IPS-18c (cell line): Measurements from ENCODE around the gene GAB2.
"Not testable (repeated sequence)": the region's sequence is repeated elsewhere in the genome, so short reads cannot be mapped to it uniquely, and the experiment has no call there.

Experiments used
- H3K4me3 ChIP-seq: 2 replicates; pipeline ENCODE4 v1.7.0; 2013; ENCODE audit warnings: low read depth, mild to moderate bottlenecking, low read length, moderate library complexity; ENCODE audit not compliant: insufficient read depth
- H3K9me3 ChIP-seq: one replicate; pipeline ENCODE4 v1.6.1; 2013; ENCODE audit warnings: mild to moderate bottlenecking, low read length, moderate library complexity; ENCODE audit not compliant: control insufficient read depth, insufficient read depth

Gene GAB2

DNA sequence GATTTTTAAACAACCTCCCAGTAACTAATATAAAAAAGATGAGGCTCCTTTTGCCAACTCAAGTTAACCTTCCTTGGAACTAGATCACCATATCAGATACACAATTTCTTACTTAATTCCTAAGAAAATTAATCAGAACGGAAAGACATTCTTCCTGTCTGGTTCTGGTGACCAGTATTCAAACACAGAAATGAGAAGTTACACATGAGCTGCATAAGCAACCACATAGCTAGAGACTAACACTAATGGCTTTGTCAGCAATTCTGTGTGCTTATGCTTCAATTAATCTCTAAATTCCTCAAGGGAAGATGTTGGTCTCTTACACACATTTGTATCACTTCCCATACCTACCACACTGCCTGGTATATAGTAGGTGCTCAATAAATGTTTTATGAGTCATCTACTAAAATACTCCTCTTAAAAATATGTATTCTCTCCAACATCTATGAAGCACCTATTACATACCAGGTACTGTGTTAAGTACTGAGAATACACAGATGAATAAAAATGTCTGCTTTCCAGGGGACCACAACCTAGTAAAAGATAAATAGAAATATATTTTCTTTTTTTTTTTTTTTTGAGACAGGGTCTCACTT lies 54.5 kb downstream of the GAB2 start:
- Histone ChIP-seq H3K9me3 (no peaks in the 10 kb centered on the region), H3K4me3 (no peak overlapping the region)

DNA sequence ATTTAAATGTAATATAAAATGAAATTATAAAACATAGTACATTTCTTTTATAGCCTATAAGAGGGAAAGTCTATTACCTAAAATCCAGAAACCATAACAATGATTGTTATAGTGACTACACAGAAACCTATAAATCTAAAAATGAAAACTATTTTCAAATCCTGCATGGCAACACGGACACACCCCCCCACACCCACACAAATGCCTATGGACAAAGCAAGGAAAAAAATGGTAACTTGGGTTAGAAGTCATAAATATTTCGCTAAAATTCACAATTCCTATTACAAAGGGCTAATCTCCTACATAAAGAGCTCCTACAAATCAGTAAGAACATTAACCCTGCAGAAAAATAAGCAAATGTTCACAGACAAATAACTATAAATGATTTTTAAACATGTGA lies 56.4 kb downstream of the GAB2 start:
- Histone ChIP-seq H3K4me3 (no peak overlapping the region), H3K9me3 (no peaks in the 10 kb centered on the region)

DNA sequence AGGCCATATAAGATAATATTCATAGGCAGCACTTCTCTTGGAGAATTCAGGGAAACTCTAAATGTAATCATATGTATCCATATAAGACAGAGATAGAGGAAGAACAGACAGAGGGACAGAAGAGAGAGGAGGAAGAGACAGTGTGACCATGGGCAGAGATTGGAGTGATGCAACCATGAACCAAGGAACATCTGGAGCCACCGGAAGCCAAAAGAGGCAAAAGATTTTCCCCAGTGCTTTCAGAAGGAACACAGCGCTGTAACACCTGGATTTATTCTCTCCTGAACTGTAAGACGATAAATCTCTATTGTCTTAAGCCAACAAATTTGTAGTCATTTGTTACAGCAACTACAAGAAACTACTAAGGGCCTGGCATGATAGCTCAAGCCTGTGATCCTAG lies 57.7 kb downstream of the GAB2 start:
- no peaks in the 10 kb centered on the region for H3K9me3 ChIP-seq
- no peak overlapping the region for H3K4me3 ChIP-seq

DNA sequence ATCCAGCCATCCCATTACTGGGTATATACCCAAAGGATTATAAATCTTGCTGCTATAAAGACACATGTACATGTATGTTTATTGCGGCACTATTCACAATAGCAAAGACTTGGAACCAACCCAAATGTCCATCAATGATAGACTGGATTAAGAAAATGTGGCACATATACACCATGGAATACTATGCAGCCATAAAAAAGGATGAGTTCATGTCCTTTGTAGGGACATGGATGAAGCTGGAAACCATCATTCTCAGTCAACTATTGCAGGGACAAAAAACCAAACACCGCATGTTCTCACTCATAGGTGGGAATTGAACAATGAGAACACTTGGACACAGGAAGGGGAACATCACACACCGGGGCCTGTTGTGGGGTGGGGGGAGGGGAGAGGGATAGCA lies 59.7 kb downstream of the GAB2 start:
- H3K4me3 ChIP-seq, H3K9me3 ChIP-seq: not testable (repeated sequence)

DNA sequence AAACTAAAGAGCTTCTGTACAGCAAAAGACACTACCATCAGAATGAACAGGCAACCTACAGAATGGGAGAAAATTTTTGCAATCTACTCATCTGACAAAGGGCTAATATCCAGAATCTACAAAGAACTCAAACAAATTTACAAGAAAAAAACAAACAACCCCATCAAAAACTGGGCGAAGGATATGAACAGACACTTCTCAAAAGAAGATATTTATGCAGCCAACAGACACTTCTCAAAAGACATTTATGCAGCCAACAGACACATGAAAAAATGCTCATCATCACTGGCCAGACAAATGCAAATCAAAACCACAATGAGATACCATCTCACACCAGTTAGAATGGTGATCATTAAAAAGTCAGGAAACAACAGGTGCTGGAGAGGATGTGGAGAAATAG lies 60.2 kb downstream of the GAB2 start:
- H3K9me3 ChIP-seq, H3K4me3 ChIP-seq: not testable (repeated sequence)

DNA sequence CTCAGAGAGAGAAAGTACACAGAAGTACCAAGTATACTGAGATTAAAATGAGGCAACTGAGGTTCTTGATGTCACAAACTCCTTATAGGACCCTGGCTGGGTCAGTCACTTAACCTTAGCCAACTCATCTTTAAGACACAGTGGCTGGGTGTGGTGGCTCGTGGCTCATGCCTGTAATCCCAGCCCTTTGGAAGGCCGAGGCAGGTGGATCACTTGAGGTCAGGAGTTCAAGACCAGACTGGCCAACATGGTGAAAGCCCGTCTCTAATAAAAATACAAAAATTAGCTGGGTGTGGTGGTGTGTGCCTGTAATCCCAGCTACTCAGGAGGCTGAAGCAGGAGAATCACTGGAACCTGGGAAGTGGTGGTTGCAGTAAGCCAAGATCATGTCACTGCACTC lies 61.9 kb downstream of the GAB2 start:
- H3K4me3 ChIP-seq, H3K9me3 ChIP-seq: not testable (repeated sequence)

DNA sequence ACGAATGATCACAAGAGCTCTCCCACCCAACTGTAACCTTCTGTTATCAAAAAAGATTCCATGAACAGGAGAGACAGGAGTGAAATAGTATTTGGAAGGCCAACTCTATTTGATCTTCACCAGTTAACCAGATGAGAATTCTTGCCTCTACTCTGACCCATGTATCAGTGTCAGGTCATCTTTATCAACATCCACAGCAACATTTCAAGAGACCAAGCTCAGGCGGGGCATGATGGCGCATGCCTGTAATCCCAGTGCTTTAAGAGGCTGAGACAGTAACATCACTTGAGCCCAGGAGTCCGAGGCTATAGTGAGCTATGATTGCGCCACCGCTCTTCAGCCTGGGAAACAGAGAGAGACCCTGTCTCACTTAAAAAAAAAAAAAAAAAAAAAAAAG lies 62.3 kb downstream of the GAB2 start:
- no peak overlapping the region for H3K4me3 ChIP-seq
- no peaks in the 10 kb centered on the region for H3K9me3 ChIP-seq

DNA sequence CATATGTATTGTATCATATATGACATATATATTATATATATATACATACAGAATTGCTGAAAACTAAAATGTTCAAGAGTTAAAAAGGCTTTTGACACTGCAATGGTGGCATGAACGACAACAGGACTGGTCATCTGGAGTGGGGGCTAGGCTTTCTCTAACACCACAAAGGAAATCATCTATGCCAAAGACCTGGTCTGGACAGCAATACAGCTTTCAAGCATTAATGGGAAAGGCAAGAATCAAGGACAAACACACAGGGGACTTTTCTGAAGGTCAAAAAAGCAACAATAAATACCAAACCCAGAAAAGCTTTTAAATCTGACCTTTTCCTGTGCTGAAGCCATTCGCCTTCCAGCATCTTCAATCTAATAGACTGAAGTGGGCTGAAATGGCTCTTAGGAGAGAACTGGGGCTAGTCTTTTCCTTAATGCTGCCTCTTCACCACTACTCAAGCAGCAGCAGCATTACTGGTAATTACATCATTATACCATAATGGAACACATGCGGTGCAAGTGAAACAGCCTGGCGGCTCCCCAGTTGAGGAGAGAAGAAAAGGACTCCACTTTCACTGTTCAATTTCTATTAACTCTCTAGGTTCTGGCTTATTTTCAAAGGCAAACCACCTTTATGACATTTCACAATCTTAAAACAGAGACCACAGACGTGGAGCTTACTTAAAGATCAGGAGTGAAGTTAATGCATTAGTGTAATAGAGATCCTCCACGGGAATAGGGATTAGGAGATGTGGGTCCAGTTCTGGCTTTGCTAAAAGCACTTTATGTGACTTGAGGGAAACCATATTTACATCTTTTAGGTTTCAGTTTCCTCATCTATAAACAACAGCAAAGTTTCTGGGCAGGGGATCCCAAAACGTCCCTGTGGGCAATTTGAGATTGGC lies 63.0 kb downstream of the GAB2 start:
- Histone ChIP-seq H3K9me3 (no peaks in the 10 kb centered on the region), H3K4me3 (no peak overlapping the region)

DNA sequence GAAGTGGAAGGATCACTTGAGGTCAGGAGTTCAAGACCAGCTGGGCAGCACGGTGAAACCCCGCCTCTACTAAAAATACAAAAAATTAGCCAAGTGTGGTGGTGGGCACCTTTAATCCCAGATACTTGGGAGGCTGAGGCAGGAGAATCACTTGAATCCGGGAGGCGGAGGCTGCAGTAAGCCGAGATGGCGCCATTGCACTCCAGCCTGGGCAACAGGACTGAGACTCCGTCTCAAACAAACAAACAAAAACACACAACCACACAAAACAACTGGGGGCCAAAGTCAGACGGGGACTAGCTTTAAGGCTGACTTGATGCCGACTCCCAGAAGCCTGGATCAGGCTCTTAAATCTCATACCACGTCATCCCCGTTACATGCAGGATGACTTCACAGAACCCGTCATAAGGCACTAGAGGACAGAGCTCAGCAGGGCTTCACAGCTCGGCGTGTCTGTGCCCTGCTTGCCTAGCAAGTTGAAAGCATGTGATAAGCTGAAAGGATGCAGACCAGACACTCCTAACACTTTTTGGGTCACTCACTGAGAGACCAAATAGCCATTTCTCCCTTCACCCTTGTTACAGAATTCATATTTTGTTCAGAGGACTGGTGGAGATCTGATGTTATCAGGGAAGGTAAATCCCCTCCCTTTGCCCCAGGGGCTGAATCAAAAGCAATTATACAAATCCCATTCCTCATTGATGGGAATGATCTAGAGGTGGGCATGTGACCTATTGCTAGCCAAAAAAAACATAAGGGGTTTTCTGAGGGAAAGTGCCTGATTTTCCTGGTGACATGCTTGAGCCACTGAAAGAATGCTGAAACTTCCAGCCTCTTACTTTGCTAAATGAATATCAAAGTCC lies 65.4 kb downstream of the GAB2 start:
- no peaks in the 10 kb centered on the region for H3K9me3 ChIP-seq
- H3K4me3 ChIP-seq, result no peak overlapping the region

DNA sequence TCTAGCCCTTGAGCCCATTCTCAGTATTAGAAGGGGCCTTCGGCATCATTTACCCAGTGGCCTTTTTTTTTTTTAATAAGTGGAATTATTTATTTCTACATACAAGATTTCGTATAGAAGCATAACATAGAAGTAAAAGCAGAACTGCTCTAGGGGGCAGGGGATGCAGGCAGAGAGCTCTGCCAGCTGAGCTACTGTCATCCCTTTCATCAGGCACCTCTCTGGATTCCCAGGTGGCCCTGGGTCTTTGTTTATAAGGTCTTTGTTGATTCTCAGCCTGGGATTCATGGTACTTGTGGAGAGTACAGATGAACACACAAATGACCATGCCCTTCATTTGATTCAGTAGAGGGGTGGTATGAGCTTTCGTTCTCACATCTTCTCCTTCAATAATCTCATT lies 66.4 kb downstream of the GAB2 start:
- H3K4me3 ChIP-seq, result no peak overlapping the region
- no peaks in the 10 kb centered on the region for H3K9me3 ChIP-seq

DNA sequence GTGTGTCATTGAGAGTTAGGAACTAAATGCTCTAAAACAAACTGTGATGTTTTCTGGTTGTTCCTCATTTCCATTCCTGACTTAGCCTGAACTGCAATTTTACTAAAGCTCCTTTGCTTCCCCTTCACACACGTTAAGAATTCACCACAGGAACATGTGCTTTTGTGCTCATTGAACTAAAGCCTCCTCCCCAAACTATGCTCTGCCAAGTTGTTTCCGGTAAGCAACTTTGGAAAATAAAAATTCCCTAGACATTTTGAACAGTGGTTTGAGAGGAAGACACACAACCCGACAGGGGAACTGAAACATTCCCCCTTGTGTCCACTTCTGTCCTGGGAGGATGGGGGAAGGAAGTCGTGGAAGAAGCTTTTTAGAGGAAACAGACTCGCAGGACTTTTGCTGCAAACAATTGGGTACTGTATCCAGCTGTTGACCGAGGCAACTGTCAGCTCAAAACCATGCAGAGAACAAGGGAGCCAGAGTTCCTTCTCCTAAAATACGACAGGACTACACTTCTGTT lies 66.9 kb downstream of the GAB2 start:
- no peaks in the 10 kb centered on the region for H3K9me3 ChIP-seq
- H3K4me3 ChIP-seq, result no peak overlapping the region

DNA sequence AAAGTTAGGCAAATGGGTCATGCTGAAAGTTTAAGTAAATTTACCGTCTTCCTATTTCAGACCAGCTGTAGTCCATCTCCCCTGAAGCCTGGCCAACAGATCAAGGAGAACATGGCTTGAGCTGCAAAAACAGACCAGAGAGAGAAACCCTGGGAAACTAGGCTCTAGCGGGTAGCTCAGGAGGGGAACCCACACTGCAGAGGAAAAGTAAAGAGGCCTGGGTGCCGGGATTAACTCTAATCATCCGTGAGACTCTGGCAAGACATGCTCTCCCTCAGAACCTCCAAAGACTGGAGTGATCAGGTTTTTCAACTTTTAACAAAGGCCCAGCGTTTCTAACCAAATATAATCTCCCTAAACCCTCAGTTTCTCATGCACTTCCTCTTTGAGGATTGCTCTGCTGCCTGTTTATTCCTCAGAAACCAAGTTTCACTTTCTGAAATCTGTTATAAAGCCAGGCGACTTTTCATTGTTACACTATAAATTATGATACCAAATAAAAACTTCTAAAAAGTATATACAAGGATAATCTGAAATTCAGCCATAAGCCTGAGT lies 67.5 kb downstream of the GAB2 start:
- no peaks in the 10 kb centered on the region for H3K9me3 ChIP-seq

DNA sequence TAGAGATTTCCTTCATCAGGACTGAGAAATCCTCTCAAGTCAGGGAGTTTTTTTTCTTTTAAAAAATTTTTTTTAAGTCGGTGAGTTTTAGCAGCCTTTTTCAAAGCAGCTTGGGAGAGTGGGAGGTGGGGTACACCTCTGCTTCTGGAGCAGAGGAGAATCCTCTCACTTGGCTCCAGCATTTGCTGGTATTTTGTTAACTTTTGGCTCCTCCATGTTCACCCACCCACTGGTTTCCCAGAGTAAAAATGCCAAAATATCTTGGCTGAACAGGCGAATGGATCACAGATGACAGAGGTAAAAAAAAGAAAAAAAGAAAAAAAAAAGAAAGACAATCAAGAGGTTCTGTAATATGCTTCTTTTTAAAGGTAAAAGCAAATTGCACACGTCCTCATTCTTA lies 68.0 kb downstream of the GAB2 start:
- Histone ChIP-seq H3K4me3 (no peak overlapping the region), H3K9me3 (no peaks in the 10 kb centered on the region)

More for the DNA sequence above, 67.5 kb downstream of the GAB2 start:
- no peak overlapping the region for H3K4me3 ChIP-seq

DNA sequence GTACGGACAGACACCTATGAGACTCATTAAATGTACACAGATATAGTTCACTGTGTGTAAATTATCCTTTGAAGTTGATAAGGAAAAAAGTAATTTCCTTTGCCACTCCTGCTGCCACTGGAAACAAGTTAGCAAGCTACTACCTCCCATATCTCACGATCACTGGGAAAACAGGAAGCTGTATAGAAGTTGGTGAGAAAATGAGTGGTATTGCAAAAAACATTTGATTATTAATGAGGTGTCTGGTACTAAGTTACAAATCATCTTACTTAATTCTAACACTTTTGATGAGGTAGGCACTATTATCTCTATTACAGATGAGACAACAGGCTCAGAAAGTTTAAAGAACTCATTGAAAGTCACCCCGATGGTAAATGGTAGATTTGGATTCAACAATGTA lies 68.5 kb downstream of the GAB2 start:
- Histone ChIP-seq H3K4me3 (no peak overlapping the region), H3K9me3 (no peaks in the 10 kb centered on the region)

DNA sequence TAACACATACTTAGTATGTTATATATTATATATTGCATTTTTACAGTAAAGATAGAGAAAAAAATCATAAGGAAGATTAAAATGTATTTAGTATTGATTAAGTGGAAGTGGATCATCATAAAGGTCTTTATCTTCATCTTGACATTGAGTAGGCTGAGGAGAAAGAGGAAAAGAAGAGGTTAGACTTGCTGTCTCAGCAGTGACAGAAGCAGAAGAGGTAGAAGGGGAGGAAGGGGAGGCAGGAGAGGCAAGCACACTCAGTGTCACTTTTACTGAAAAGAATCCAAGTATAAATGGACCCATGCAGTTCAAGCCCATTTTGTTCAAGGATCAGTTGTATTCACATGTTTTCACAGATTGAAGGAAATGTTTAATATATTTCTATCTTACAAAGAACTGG lies 69.7 kb downstream of the GAB2 start:
- Histone ChIP-seq H3K4me3 (no peak overlapping the region), H3K9me3 (no peaks in the 10 kb centered on the region)

DNA sequence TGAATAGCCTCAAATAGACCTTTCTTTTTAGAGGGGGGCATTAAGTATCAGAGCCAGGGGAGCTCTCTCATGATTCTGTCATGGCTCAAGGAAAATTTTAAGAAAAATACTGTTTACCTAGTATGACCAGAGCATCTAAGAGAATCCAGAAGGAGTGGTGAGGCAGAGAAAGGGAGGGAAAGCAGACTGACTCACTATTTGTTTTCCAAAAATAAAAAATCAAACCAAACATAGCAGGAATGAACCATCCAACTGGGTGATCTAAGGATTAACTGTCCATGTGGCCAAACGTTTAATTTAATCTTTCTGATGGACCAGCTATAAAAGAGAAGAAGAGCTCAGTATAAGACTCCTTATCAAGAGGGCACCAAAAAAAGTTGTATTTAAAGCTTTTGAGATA lies 70.8 kb downstream of the GAB2 start:
- H3K9me3 ChIP-seq, result no peaks in the 10 kb centered on the region

DNA sequence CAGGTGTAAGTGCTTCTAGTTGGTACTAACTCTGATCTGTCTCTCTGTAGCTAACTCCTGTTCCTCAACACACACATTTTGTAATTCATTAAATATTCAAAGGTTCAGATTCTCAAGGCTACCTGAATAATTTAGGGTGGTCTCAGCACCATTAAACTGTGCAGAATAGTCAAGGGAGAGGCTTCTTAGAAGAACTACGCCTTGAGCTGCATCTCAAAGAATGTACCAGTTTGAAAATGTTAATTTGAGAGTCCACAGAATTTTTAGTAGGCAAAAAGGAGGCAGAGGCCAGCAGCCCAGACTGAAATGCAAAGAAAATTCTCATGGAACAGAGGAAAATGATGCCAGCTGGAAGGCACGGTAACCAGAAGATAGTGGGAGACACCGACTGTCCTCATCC lies 72.2 kb downstream of the GAB2 start:
- Histone ChIP-seq H3K9me3 (no peaks in the 10 kb centered on the region), H3K4me3 (no peak overlapping the region)

More for the DNA sequence above, 70.8 kb downstream of the GAB2 start:
- no peak overlapping the region for H3K4me3 ChIP-seq
